Esophagus muscularis mucosa (tissue), 4 donors: ENCODE results near the gene SEMA6A.

ENCODE experiments used
- EP300 ChIP-seq: sonication (generic); formaldehyde crosslinking; IDR thresholded peaks from one replicate; pipeline ENCODE4 v1.6.1; 2017; ENCODE audit warnings: antibody characterized with exemption
- POLR2A ChIP-seq: fragments of 450-650 bp; IDR thresholded peaks from one replicate; pipeline ENCODE4 v1.6.1; 2017; ENCODE audit warnings: antibody characterized with exemption, moderate library complexity, mild to moderate bottlenecking, low read depth
- POLR2AphosphoS5 ChIP-seq, 2 donors: sonication (generic); formaldehyde crosslinking; IDR thresholded peaks; one replicate each; pipeline ENCODE4 v1.6.1; 2017; ENCODE audit warnings: antibody characterized with exemption in 2 of 2
- TF ChIP-seq, protein P1 (sequence below), 3 experiments: fragments of 200-600 bp in 2 of 3; fragments of 450-650 bp in 1 of 3; sonication (generic) in 2 of 3; IDR thresholded peaks; one replicate each; pipeline ENCODE4 v1.5.1; 2017 to 2019; ENCODE audit warnings: antibody characterized with exemption in 3 of 3, mild to moderate bottlenecking in 2 of 3, moderate library complexity in 1 of 3

DNA sequence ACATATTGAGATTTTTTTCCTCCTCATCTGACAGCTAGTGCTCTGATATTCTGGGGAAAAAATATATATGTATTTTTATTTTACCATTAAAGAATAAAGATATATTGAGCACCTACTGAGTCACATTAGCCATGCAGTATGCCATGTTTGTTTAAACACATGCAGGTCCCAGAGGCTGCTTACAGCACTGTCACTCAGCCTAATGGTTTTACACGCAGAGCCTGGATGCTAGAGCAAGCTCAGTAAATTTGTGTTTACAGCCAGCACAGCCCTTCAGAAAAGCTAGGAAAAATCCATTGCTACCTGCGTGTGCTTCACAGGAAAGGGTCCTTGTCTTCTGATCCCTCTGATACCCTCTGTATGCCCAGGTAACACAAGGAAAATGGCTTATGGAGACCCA, 146.2 kb downstream of the SEMA6A start:
- TF ChIP-seq, protein P1, sequence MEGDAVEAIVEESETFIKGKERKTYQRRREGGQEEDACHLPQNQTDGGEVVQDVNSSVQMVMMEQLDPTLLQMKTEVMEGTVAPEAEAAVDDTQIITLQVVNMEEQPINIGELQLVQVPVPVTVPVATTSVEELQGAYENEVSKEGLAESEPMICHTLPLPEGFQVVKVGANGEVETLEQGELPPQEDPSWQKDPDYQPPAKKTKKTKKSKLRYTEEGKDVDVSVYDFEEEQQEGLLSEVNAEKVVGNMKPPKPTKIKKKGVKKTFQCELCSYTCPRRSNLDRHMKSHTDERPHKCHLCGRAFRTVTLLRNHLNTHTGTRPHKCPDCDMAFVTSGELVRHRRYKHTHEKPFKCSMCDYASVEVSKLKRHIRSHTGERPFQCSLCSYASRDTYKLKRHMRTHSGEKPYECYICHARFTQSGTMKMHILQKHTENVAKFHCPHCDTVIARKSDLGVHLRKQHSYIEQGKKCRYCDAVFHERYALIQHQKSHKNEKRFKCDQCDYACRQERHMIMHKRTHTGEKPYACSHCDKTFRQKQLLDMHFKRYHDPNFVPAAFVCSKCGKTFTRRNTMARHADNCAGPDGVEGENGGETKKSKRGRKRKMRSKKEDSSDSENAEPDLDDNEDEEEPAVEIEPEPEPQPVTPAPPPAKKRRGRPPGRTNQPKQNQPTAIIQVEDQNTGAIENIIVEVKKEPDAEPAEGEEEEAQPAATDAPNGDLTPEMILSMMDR (IDR thresholded peaks at IDR 0.05) = no peak
- no peak for TF ChIP-seq POLR2AphosphoS5 (IDR thresholded peaks at IDR 0.05)
- no peak for TF ChIP-seq POLR2A
- TF ChIP-seq EP300 = no peak
